ENCODE measurements around the gene WASL. TPM values are rescaled to one million over a fixed set of nuclear protein-coding genes. Genes with fewer than 3 reads are reported as not detected.

The WASL gene
- polyA plus RNA-seq, 1 donor (not counting 4 experiments of a cell fraction or from before 2014, with no cell fraction given), result 17.5 TPM

DNA sequence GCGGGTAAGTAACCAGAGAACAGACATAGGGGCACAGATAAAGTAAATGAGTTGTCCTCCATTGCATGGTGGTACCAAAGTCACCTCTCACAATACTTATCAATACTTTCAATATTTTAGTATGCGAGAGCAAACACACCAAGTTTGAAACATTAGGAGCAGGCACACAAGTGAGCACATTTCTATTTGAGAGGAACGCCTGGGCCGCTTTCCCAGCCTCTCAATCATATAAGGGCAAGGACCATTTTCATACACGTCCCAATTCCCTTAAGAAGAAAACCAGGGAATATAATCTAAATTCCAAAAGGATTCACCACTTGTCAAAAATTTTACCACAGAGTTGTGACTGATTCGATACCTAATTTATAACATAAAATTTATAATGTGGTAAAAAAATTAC is 85.6 kb downstream of the WASL start:
- no peaks in the 10 kb centered on the region for H4K20me1 ChIP-seq (ENCODE audit: control insufficient read depth, extremely low read depth, insufficient read depth, low read length)
- no peak overlapping the region for H3K9ac ChIP-seq (ENCODE audit: control insufficient read depth, extremely low read depth, insufficient read depth, low read length)
- dilution Hi-C loops (cut with MboI; ENCODE audit: extremely low pct_ligation_motif_present, low sequenced_read_pairs), result no loop called here
- H2AFZ ChIP-seq (ENCODE audit: control insufficient read depth, low read length), result no peak overlapping the region
- no peaks in the 10 kb centered on the region for H3K4me1 ChIP-seq (ENCODE audit: control insufficient read depth, extremely low read depth, insufficient read depth, low read length)
- H3K4me2 ChIP-seq (ENCODE audit: control insufficient read depth, extremely low read depth, insufficient read depth, low read depth, low read length), result no peak overlapping the region
- H3K4me3 ChIP-seq (ENCODE audit: control insufficient read depth in 2 of 3, extremely low read depth in 1 of 3, insufficient read depth in 2 of 3, low read depth in 1 of 3, low read length in 3 of 3), result no peak overlapping the region
- no peaks in the 10 kb centered on the region for H3K9me1 ChIP-seq (ENCODE audit: control insufficient read depth, extremely low read depth, insufficient read depth, low read length)
- H3K9me3 ChIP-seq (ENCODE audit: control insufficient read depth, low read depth, low read length), result no peaks in the 10 kb centered on the region
- FAIRE-seq (no peak), DNase-seq (ENCODE audit: low read depth, low spot score) (no peak)
- TF ChIP-seq EZH2 (IDR thresholded peaks at IDR 0.05; ENCODE audit: low read length), result no peak
- TF ChIP-seq, protein P1, sequence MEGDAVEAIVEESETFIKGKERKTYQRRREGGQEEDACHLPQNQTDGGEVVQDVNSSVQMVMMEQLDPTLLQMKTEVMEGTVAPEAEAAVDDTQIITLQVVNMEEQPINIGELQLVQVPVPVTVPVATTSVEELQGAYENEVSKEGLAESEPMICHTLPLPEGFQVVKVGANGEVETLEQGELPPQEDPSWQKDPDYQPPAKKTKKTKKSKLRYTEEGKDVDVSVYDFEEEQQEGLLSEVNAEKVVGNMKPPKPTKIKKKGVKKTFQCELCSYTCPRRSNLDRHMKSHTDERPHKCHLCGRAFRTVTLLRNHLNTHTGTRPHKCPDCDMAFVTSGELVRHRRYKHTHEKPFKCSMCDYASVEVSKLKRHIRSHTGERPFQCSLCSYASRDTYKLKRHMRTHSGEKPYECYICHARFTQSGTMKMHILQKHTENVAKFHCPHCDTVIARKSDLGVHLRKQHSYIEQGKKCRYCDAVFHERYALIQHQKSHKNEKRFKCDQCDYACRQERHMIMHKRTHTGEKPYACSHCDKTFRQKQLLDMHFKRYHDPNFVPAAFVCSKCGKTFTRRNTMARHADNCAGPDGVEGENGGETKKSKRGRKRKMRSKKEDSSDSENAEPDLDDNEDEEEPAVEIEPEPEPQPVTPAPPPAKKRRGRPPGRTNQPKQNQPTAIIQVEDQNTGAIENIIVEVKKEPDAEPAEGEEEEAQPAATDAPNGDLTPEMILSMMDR (optimal IDR thresholded peaks at IDR 0.05 in 1 of 3, IDR thresholded peaks at IDR 0.05 in 1 of 3, conservative IDR thresholded peaks at IDR 0.05 in 1 of 3; ENCODE audit: extremely low read depth in 1 of 3, insufficient read depth in 2 of 3, low read length in 3 of 3), result no peak
- no peaks in the 10 kb centered on the region for H3K27me3 ChIP-seq (ENCODE audit: control insufficient read depth, extremely low read depth, insufficient read depth, low read length)
- no peaks in the 10 kb centered on the region for H3K36me3 ChIP-seq (ENCODE audit: control insufficient read depth in 2 of 2, extremely low read depth in 1 of 2, insufficient read depth in 2 of 2, low read length in 2 of 2)
- H3K27ac ChIP-seq (ENCODE audit: control insufficient read depth, insufficient read depth, low read length), result no peak overlapping the region
- H3K79me2 ChIP-seq (ENCODE audit: control insufficient read depth, insufficient read depth, low read length), result no peaks in the 10 kb centered on the region

DNA sequence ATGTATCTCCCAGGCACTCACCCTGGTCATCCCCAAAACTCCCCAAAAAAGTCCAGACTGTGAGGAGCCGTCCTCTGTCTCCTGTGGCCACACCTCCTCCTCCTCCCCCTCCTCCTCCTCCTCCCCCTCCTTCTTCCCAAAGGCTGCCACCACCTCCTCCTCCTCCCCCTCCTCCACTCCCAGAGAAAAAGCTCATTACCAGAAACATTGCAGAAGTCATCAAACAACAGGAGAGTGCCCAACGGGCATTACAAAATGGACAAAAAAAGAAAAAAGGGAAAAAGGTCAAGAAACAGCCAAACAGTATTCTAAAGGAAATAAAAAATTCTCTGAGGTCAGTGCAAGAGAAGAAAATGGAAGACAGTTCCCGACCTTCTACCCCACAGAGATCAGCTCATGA is 86.0 kb downstream of the WASL start:
- H3K4me3 ChIP-seq (ENCODE audit: control insufficient read depth in 2 of 3, extremely low read depth in 1 of 3, insufficient read depth in 2 of 3, low read depth in 1 of 3, low read length in 3 of 3), result no peak overlapping the region
- H3K4me2 ChIP-seq (ENCODE audit: control insufficient read depth, extremely low read depth, insufficient read depth, low read depth, low read length), result no peak overlapping the region
- FAIRE-seq, result no peak
- TF ChIP-seq, protein P1 (optimal IDR thresholded peaks at IDR 0.05 in 1 of 3, IDR thresholded peaks at IDR 0.05 in 1 of 3, conservative IDR thresholded peaks at IDR 0.05 in 1 of 3; ENCODE audit: extremely low read depth in 1 of 3, insufficient read depth in 2 of 3, low read length in 3 of 3), result no peak
- TF ChIP-seq EZH2 (IDR thresholded peaks at IDR 0.05; ENCODE audit: low read length), result no peak
- no peaks in the 10 kb centered on the region for H3K36me3 ChIP-seq (ENCODE audit: control insufficient read depth in 2 of 2, extremely low read depth in 1 of 2, insufficient read depth in 2 of 2, low read length in 2 of 2)
- no peaks in the 10 kb centered on the region for H3K9me3 ChIP-seq (ENCODE audit: control insufficient read depth, low read depth, low read length)
- dilution Hi-C loops (cut with MboI; ENCODE audit: extremely low pct_ligation_motif_present, low sequenced_read_pairs), result no loop called here
- H3K4me1 ChIP-seq (ENCODE audit: control insufficient read depth, extremely low read depth, insufficient read depth, low read length), result no peaks in the 10 kb centered on the region
- H3K79me2 ChIP-seq (ENCODE audit: control insufficient read depth, insufficient read depth, low read length), result no peaks in the 10 kb centered on the region
- H3K27ac ChIP-seq (ENCODE audit: control insufficient read depth, insufficient read depth, low read length), result no peak overlapping the region
- H3K9me1 ChIP-seq (ENCODE audit: control insufficient read depth, extremely low read depth, insufficient read depth, low read length), result no peaks in the 10 kb centered on the region
- H4K20me1 ChIP-seq (ENCODE audit: control insufficient read depth, extremely low read depth, insufficient read depth, low read length), result no peaks in the 10 kb centered on the region
- H2AFZ ChIP-seq (ENCODE audit: control insufficient read depth, low read length), result no peak overlapping the region
- DNase-seq (ENCODE audit: low read depth, low spot score), result no peak
- H3K27me3 ChIP-seq (ENCODE audit: control insufficient read depth, extremely low read depth, insufficient read depth, low read length), result no peaks in the 10 kb centered on the region
- no peak overlapping the region for H3K9ac ChIP-seq (ENCODE audit: control insufficient read depth, extremely low read depth, insufficient read depth, low read length)
